Activated naive CD8-positive, alpha-beta T cell (primary cell): ENCODE results near the gene TMED3.

Experiments
- H3K27ac Mint-ChIP-seq: one replicate; pipeline ENCODE4 v1.8.0; 2021; ENCODE audit warnings: mixed read lengths
- H3K27me3 Mint-ChIP-seq: one replicate; pipeline ENCODE4 v1.8.0; 2021; ENCODE audit warnings: mixed read lengths
- H3K36me3 Mint-ChIP-seq: one replicate; pipeline ENCODE4 v1.8.0; 2021; ENCODE audit warnings: mixed read lengths
- H3K4me1 Mint-ChIP-seq: one replicate; pipeline ENCODE4 v1.8.0; 2021; ENCODE audit warnings: low read depth, mixed read lengths
- H3K4me3 Mint-ChIP-seq: one replicate; pipeline ENCODE4 v1.8.0; 2021; ENCODE audit warnings: mild to moderate bottlenecking, mixed read lengths
- H3K9me3 Mint-ChIP-seq: one replicate; pipeline ENCODE4 v1.8.0; 2021; ENCODE audit warnings: low read depth, mixed read lengths

Gene TMED3

DNA sequence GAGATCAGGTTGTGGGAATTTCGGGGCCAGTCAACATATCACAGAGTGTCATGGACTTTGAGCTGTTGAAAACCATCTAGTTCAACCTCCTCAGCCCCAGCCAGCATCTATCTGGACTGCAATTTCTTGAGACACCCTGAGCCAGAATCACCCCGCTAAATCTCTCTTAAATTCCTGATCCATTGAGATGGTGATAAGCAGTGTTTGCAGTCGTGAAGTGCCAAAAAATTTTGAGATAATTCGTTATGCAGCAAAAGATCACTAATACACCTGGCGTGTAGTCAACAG lies 29.3 kb downstream of the TMED3 start:
- Mint-ChIP-seq H3K9me3 (no peaks in the 10 kb centered on the region), H3K4me1 (no peaks in the 10 kb centered on the region), H3K36me3 (peaks cover 3% of the 10 kb centered on the region), H3K4me3 (no peak overlapping the region), H3K27ac (no peak overlapping the region), H3K27me3 (no peaks in the 10 kb centered on the region)

GRCh38 chr15:79341396-79341795 lies 30.5 kb downstream of the TMED3 start:
- H3K4me3 Mint-ChIP-seq: no peak overlapping the region
- H3K27ac Mint-ChIP-seq: no peak overlapping the region
- H3K9me3 Mint-ChIP-seq: no peaks in the 10 kb centered on the region
- no peaks in the 10 kb centered on the region for H3K27me3 Mint-ChIP-seq
- H3K36me3 Mint-ChIP-seq: peaks cover 6% of the 10 kb centered on the region
- no peaks in the 10 kb centered on the region for H3K4me1 Mint-ChIP-seq

DNA sequence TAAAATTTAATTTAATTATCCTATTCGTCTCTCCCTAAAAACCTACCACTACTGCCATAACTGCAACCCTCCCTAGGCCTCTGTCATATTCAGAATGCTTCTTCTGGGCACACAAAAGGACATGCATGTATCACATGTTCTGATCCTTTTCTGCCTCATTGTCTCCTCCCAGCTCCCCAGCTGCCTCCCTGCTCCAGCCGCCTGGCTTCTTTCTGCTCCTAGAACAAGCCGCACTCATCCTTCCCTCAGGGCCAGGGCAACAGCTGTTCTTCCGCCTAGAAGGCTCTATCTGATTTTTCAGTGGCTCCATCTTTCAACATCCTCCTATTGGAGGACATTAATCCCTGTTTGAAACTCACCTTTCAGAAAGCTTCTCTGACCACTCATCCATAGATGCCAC lies 38.6 kb downstream of the TMED3 start:
- H3K36me3 Mint-ChIP-seq: peaks cover 8% of the 10 kb centered on the region
- no peaks in the 10 kb centered on the region for H3K27me3 Mint-ChIP-seq
- no peaks in the 10 kb centered on the region for H3K4me1 Mint-ChIP-seq
- H3K9me3 Mint-ChIP-seq: no peaks in the 10 kb centered on the region
- no peak overlapping the region for H3K4me3 Mint-ChIP-seq
- H3K27ac Mint-ChIP-seq: no peak overlapping the region

DNA sequence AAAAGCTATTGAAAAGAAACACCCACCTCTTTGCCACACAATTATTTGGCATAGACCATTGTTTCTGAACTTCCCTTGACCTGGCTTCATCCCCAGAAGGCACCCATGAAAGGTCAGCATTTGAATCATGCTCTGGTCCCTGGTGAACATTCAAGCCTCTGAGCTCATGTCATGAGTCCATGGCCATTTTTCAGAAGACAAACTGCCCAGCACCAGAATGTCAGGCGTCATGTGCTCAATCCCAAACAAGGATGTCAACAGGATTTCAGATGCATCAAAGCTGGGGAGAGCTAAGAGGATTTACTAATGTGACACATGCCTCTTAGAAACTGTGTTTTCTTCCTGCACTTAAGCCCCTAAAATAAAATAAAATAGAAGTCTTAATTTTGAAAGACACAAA lies 41.3 kb downstream of the TMED3 start:
- H3K4me3 Mint-ChIP-seq: no peak overlapping the region
- H3K36me3 Mint-ChIP-seq: peaks cover 5% of the 10 kb centered on the region
- no peaks in the 10 kb centered on the region for H3K4me1 Mint-ChIP-seq
- H3K27me3 Mint-ChIP-seq: no peaks in the 10 kb centered on the region
- no peaks in the 10 kb centered on the region for H3K9me3 Mint-ChIP-seq
- H3K27ac Mint-ChIP-seq: no peak overlapping the region

DNA sequence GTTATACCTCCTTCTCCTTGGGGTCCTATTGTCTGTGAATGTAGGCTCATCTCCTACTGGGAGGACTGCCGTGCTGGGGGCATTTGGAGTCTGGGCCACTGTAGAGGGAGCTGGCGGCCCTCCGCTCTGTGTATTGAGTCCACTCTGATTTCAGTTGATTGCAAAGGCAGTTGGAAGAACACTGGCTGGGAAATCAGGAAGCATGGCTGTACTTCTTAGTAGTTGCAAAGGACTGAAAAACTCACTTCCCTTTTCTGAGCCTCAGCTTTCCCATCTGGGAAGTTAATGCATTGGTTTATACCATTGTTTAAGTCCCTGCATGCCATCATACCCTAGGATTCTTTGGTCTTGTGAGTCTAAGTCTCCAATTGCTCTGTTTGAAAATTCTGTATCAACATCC lies 46.7 kb downstream of the TMED3 start:
- Mint-ChIP-seq H3K4me3 (no peak overlapping the region), H3K4me1 (no peaks in the 10 kb centered on the region), H3K27ac (no peak overlapping the region), H3K9me3 (no peaks in the 10 kb centered on the region), H3K27me3 (no peaks in the 10 kb centered on the region), H3K36me3 (peaks cover 9% of the 10 kb centered on the region)

DNA sequence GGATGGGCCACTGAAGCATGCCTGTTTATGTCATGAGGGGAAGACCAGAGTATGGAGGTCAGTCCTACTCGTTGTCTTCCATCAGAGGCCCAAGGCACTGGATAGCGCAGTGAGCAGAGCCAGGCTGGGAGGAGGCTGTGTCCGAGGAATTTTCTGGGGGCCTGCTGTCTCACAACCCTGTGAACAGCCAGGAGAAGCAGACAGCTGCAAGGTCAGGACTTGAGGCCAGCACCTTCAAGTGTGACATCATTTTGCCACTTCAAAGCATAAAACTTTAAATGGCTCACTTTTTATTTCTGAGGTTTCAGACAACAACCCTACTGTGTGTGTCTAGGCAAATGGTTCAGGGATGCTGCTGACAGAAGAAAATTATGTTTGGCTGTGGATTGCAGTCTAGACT lies 47.2 kb downstream of the TMED3 start:
- Mint-ChIP-seq H3K4me3 (no peak overlapping the region), H3K36me3 (peaks cover 14% of the 10 kb centered on the region), H3K9me3 (no peaks in the 10 kb centered on the region)

GRCh38 chr15:79364571-79365240 lies 53.8 kb downstream of the TMED3 start:
- Mint-ChIP-seq H3K27me3 (no peaks in the 10 kb centered on the region), H3K27ac (no peak overlapping the region), H3K4me3 (no peak overlapping the region), H3K4me1 (no peaks in the 10 kb centered on the region), H3K36me3 (peaks cover 6% of the 10 kb centered on the region), H3K9me3 (no peaks in the 10 kb centered on the region)

More for the DNA sequence above, 47.2 kb downstream of the TMED3 start:
- no peaks in the 10 kb centered on the region for H3K27me3 Mint-ChIP-seq
- H3K4me1 Mint-ChIP-seq: no peaks in the 10 kb centered on the region
- no peak overlapping the region for H3K27ac Mint-ChIP-seq

DNA sequence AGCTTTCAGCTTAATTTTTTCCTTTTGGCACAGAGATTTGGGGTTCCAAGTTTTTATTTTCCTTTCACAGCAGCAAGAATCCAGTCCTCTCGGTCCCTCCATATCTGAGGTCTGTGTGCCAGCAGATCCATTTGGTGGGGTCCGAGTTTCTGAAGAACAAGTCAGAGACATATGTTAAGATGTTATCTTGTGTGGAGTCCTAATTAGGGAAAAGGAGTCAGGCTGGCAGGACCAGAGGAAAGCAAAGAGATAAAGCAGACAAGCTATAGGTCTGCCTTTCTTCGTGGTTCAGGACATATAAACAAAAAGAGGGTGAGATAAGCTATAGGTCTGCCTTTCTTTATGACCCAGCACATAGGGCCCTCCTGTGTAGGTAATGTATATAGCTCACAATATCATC lies 54.9 kb downstream of the TMED3 start:
- Mint-ChIP-seq H3K27ac (no peak overlapping the region), H3K27me3 (no peaks in the 10 kb centered on the region), H3K4me1 (no peaks in the 10 kb centered on the region), H3K36me3 (peaks cover 11% of the 10 kb centered on the region), H3K9me3 (no peaks in the 10 kb centered on the region), H3K4me3 (no peak overlapping the region)

GRCh38 chr15:79366691-79367090 lies 55.8 kb downstream of the TMED3 start:
- H3K27me3 Mint-ChIP-seq: no peaks in the 10 kb centered on the region
- no peak overlapping the region for H3K4me3 Mint-ChIP-seq
- H3K36me3 Mint-ChIP-seq: peaks cover 12% of the 10 kb centered on the region
- H3K27ac Mint-ChIP-seq: no peak overlapping the region
- no peaks in the 10 kb centered on the region for H3K9me3 Mint-ChIP-seq
- no peaks in the 10 kb centered on the region for H3K4me1 Mint-ChIP-seq

DNA sequence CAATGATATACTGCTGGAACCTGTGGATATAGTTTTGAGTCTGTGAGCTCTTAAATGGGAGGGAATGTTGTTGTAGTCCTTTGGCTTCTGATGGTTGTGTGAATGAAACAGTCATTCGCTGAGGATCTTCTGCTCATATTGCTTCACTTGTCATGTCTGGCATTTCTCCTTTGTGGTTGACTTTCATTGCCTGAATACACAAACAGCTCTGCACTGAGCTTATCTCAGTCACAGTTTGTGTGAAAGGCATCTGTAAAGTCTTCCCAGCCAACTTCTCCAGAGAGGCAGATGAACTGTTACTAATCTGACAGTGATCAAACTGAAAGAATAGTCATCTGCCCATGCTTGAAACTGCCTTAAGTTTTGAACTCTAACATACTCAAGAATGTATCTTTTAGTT lies 59.8 kb downstream of the TMED3 start:
- Mint-ChIP-seq H3K4me3 (no peak overlapping the region), H3K27ac (no peak overlapping the region), H3K9me3 (no peaks in the 10 kb centered on the region), H3K4me1 (peaks cover 2% of the 10 kb centered on the region), H3K36me3 (peaks cover 7% of the 10 kb centered on the region), H3K27me3 (no peaks in the 10 kb centered on the region)

- no peaks in the 10 kb centered on the region for H3K9me3 Mint-ChIP-seq
- no peak overlapping the region for H3K4me3 Mint-ChIP-seq
- H3K4me1 Mint-ChIP-seq: peaks cover 2% of the 10 kb centered on the region
- H3K27me3 Mint-ChIP-seq: no peaks in the 10 kb centered on the region
- H3K36me3 Mint-ChIP-seq: peaks cover 7% of the 10 kb centered on the region
- H3K27ac Mint-ChIP-seq: no peak overlapping the region
Measured at GRCh38 chr15:79371591-79371990, 60.7 kb downstream of the TMED3 start.

DNA sequence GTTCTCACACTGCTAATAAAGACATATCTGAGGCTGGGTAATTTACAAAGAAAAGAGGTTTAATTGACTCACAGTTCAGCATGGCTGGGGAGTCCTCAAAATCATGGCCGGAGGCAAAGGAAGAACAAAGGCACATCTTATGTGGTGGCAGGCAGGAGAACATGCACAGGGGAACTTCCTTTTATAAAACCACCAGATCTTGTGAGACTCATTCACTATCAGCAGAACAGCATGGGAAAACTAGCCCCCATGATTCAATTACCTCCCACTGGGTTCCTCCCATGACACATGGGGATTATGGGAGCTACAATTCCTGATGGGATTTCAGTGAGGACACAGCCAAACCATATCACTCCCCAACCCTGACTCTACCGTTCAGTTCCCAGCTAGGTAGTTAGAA lies 61.5 kb downstream of the TMED3 start:
- Mint-ChIP-seq H3K4me1 (peaks cover 2% of the 10 kb centered on the region), H3K9me3 (no peaks in the 10 kb centered on the region), H3K27ac (no peak overlapping the region), H3K27me3 (no peaks in the 10 kb centered on the region), H3K4me3 (no peak overlapping the region), H3K36me3 (peaks cover 7% of the 10 kb centered on the region)
